C4-2B (cell line): Measurements from ENCODE around the gene UNC93A.

Source experiments
- CTCF ChIP-seq: fragments of 450-650 bp; conservative IDR thresholded peaks from 2 replicates; pipeline ENCODE4 v1.5.1; 2017; ENCODE audit warnings: mild to moderate bottlenecking
- ZFX ChIP-seq: fragments of 450-650 bp; IDR thresholded peaks from 2 replicates; pipeline ENCODE4 v1.6.1; 2017

GRCh38 chr6:167270499-167271311, 20.4 kb upstream of the UNC93A start:
- TF ChIP-seq CTCF (no peak), ZFX (no peak)
